Natural killer cell (primary cell): ENCODE results near the gene PRKCB. TPM values are rescaled to one million over a fixed set of nuclear protein-coding genes. Genes with fewer than 3 reads are reported as not detected.

Experiments
- ATAC-seq, 3 donors: fragments of 150-1000 bp in 2 of 3; fragments of 200-7000 bp in 1 of 3; cut with Tn5 transposase; 1 replicate in 1 of 3; 2 replicates in 2 of 3; pipeline ENCODE4 v1.10.0; 2021; ENCODE audit warnings: mild to moderate bottlenecking in 2 of 3, moderate library complexity in 2 of 3
- DNase-seq, 2 donors: peaks; one replicate each; pipeline versions ENCODE4 v3.0.0 to v3.0.0-alpha.2; 2013 to 2021; ENCODE audit warnings: mixed read lengths in 1 of 2
- H3K27ac ChIP-seq: one replicate; pipeline ENCODE4 v1.5.1; 2013; ENCODE audit warnings: mild to moderate bottlenecking, low read length
- H3K27me3 ChIP-seq: one replicate; pipeline ENCODE4 v1.6.1; 2013; ENCODE audit warnings: low read length; ENCODE audit not compliant: control insufficient read depth, insufficient read depth
- H3K36me3 ChIP-seq: one replicate; pipeline ENCODE4 v1.6.1; 2013; ENCODE audit warnings: low read length; ENCODE audit not compliant: control insufficient read depth, insufficient read depth
- H3K4me1 ChIP-seq: one replicate; pipeline ENCODE4 v1.6.1; 2013; ENCODE audit warnings: low read length; ENCODE audit not compliant: control insufficient read depth, insufficient read depth
- H3K4me3 ChIP-seq: one replicate; pipeline ENCODE4 v1.5.1; 2013; ENCODE audit warnings: low read length
- H3K9me3 ChIP-seq: one replicate; pipeline ENCODE4 v1.6.1; 2013; ENCODE audit warnings: low read length; ENCODE audit not compliant: control insufficient read depth, insufficient read depth
- H3K27ac Mint-ChIP-seq, 2 donors: one replicate each; pipeline ENCODE4 v1.8.0; 2022; ENCODE audit warnings: mild to moderate bottlenecking in 2 of 2, mixed read lengths in 2 of 2, moderate library complexity in 1 of 2
- H3K27me3 Mint-ChIP-seq, 2 donors: one replicate each; pipeline ENCODE4 v1.8.0; 2022; ENCODE audit warnings: low read depth in 2 of 2, mixed read lengths in 2 of 2
- H3K36me3 Mint-ChIP-seq: one replicate; pipeline ENCODE4 v1.8.0; 2022; ENCODE audit warnings: mixed read lengths
- H3K4me1 Mint-ChIP-seq, 2 donors: one replicate each; pipeline ENCODE4 v1.8.0; 2022; ENCODE audit warnings: mixed read lengths in 2 of 2
- H3K4me3 Mint-ChIP-seq: one replicate; pipeline ENCODE4 v1.8.0; 2022; ENCODE audit warnings: mild to moderate bottlenecking, moderate library complexity, mixed read lengths
- H3K9me3 Mint-ChIP-seq, 2 donors: one replicate each; pipeline ENCODE4 v1.8.0; 2022; ENCODE audit warnings: mixed read lengths in 2 of 2
- WGBS: methylation state at CpG from one replicate; pipeline ENCODE4 v1.1.7; 2013; ENCODE audit warnings: missing lambda C conversion rate; ENCODE audit not compliant: insufficient coverage; 5-methylcytosine and 5-hydroxymethylcytosine counted together
- intact Hi-C: fragments of 100-400 bp; cut with micrococcal nuclease; formaldehyde crosslinking; loops from one replicate; pipeline ENCODE4 v1.14.2; 2022
- total RNA-seq, 4 donors: library from RNA; stranded (reverse); fragments of 120-200 nt in 1 of 4; gene quantifications; one replicate each; pipeline versions ENCODE4 v1.2.3 to v1.2.4, GENCODE V29; 2013 to 2022
- TF ChIP-seq, protein P1 (sequence below): fragments of 200-600 bp; IDR thresholded peaks from one replicate; pipeline ENCODE4 v1.8.0; 2022; ENCODE audit warnings: antibody characterized with exemption

Gene PRKCB
- total RNA-seq, 3 donors from 2014 or later (not counting 1 experiment from before 2014, with no cell fraction given) = 182 to 222 (median 183) TPM

DNA sequence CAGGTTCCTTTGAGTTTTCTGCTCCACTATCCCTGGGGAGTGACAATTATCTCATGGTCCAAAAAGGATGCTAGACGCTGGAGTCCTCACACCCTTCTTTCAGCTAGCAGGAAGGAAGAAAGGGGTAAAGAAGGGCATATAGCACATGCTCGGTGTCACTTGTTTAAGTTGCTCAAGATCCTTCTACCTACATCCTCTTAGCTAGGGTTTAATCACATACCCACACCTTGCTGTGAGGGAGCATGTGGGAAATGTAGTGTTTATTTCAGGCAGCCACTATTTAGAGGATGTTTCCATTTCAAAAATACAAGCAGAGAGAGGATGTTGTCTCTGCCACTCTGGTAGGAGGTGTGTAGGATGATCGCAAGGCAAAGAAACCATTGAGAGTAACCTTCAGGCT, 4.5 kb downstream of the PRKCB start:
- ATAC-seq = no peak
- H3K9me3 Mint-ChIP-seq = no peaks in the 10 kb centered on the region
- H3K27ac Mint-ChIP-seq = peak overlapping the region; percentile 38 to 47
- no peak overlapping the region for H3K4me3 Mint-ChIP-seq
- no peak overlapping the region for H3K27ac ChIP-seq
- H3K27me3 ChIP-seq = no peaks in the 10 kb centered on the region
- H3K36me3 ChIP-seq = peaks cover 20% of the 10 kb centered on the region
- 56% methylated on average over 2 of the region's 3 CpGs for WGBS
- H3K4me1 Mint-ChIP-seq = peaks cover 56 to 69% of the 10 kb centered on the region in 2 donors
- TF ChIP-seq, protein P1, sequence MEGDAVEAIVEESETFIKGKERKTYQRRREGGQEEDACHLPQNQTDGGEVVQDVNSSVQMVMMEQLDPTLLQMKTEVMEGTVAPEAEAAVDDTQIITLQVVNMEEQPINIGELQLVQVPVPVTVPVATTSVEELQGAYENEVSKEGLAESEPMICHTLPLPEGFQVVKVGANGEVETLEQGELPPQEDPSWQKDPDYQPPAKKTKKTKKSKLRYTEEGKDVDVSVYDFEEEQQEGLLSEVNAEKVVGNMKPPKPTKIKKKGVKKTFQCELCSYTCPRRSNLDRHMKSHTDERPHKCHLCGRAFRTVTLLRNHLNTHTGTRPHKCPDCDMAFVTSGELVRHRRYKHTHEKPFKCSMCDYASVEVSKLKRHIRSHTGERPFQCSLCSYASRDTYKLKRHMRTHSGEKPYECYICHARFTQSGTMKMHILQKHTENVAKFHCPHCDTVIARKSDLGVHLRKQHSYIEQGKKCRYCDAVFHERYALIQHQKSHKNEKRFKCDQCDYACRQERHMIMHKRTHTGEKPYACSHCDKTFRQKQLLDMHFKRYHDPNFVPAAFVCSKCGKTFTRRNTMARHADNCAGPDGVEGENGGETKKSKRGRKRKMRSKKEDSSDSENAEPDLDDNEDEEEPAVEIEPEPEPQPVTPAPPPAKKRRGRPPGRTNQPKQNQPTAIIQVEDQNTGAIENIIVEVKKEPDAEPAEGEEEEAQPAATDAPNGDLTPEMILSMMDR = no peak
- H3K4me1 ChIP-seq = peaks cover 33% of the 10 kb centered on the region
- H3K36me3 Mint-ChIP-seq = no peaks in the 10 kb centered on the region
- H3K27me3 Mint-ChIP-seq = no peaks in the 10 kb centered on the region
- intact Hi-C loops = no loop called here
- DNase-seq = peak in 1 of 2 donors; percentile 25
- no peak overlapping the region for H3K4me3 ChIP-seq
- no peaks in the 10 kb centered on the region for H3K9me3 ChIP-seq

DNA sequence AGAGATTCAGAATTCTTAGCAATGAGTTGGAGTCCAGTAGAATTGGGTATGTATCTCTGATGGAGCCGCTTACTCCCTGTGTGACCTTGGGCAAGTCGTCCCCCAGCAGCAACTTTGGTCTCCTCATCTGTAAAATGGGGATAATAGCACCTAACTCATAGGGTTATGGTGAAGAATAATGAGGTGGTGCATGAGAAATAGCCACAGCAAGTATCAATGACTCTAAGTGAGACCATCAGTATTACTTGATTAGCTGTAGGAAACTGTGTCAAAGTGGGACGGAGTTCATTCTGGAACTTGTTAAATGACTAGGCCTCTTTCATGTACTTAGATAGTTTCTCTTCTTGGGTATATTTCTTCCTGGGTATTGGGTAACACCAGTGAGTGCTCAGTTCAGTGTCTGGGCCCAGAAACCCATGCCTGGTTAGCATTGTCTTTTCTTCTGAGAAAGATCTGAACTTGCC, 6.4 kb downstream of the PRKCB start:
- H3K27ac ChIP-seq = no peak overlapping the region
- H3K4me1 Mint-ChIP-seq = peaks cover 58 to 72% of the 10 kb centered on the region in 2 donors
- no peak overlapping the region for H3K4me3 Mint-ChIP-seq
- H3K36me3 Mint-ChIP-seq = no peaks in the 10 kb centered on the region
- peak; percentile 33 to 58 (median 36) for ATAC-seq
- no peak overlapping the region for H3K4me3 ChIP-seq
- H3K27me3 Mint-ChIP-seq = no peaks in the 10 kb centered on the region
- TF ChIP-seq, protein P1 = no peak
- no peaks in the 10 kb centered on the region for H3K9me3 Mint-ChIP-seq
- 89% methylated on average over 3 of the region's 3 CpGs for WGBS
- peaks cover 26% of the 10 kb centered on the region for H3K4me1 ChIP-seq
- H3K27me3 ChIP-seq = no peaks in the 10 kb centered on the region
- intact Hi-C loops = no loop called here
- H3K9me3 ChIP-seq = no peaks in the 10 kb centered on the region
- peak overlapping the region; percentile 49 to 71 for H3K27ac Mint-ChIP-seq
- H3K36me3 ChIP-seq = peaks cover 25% of the 10 kb centered on the region
- DNase-seq = no peak

GRCh38 chr16:23843143-23843542, 7.4 kb downstream of the PRKCB start:
- peaks cover 25% of the 10 kb centered on the region for H3K36me3 ChIP-seq
- no peak for ATAC-seq
- H3K27me3 ChIP-seq = no peaks in the 10 kb centered on the region
- Mint-ChIP-seq H3K4me1 (peaks cover 58 to 72% of the 10 kb centered on the region in 2 donors), H3K36me3 (no peaks in the 10 kb centered on the region), H3K27me3 (no peaks in the 10 kb centered on the region), H3K9me3 (no peaks in the 10 kb centered on the region), H3K27ac (peak overlapping the region; percentile 49 to 71), H3K4me3 (no peak overlapping the region)
- TF ChIP-seq, protein P1 = no peak
- no peak for DNase-seq
- no peak overlapping the region for H3K4me3 ChIP-seq
- intact Hi-C loops = no loop called here
- no peaks in the 10 kb centered on the region for H3K9me3 ChIP-seq
- H3K27ac ChIP-seq = no peak overlapping the region
- 65% methylated on average over 3 of the region's 4 CpGs for WGBS
- H3K4me1 ChIP-seq = peaks cover 25% of the 10 kb centered on the region

DNA sequence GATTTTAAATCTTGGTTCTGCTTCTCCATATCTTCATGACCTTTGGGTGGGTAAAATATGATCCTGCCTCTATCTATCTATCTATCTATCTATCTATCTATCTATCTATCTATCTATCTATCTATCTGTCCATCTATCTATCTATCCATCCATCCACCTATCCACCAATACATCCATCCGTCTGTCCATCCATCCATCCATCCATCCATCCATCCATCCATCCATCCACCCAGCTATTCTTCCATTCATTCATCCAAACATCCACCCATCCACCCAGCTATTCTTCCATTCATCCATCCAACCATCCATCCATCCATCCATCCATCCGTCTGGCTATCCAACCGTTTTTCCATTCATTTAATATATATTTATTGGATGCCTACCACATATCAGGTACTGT, 11.5 kb downstream of the PRKCB start:
- 58% methylated on average over 3 of the region's 3 CpGs for WGBS
- intact Hi-C loops = no loop called here
- no peaks in the 10 kb centered on the region for H3K27me3 ChIP-seq
- H3K4me1 Mint-ChIP-seq = peaks cover 70 to 83% of the 10 kb centered on the region in 2 donors
- no peak for ATAC-seq
- H3K27me3 Mint-ChIP-seq = no peaks in the 10 kb centered on the region
- DNase-seq = no peak
- H3K4me3 ChIP-seq = no peak overlapping the region
- H3K27ac ChIP-seq = peak overlapping the region; percentile 14
- H3K9me3 ChIP-seq = no peaks in the 10 kb centered on the region
- no peaks in the 10 kb centered on the region for H3K36me3 Mint-ChIP-seq
- peaks cover 25% of the 10 kb centered on the region for H3K4me1 ChIP-seq
- H3K9me3 Mint-ChIP-seq = no peaks in the 10 kb centered on the region
- TF ChIP-seq, protein P1 = no peak
- H3K27ac Mint-ChIP-seq = peak overlapping the region; percentile 81
- H3K36me3 ChIP-seq = peaks cover 12% of the 10 kb centered on the region
- peak overlapping the region; percentile 92 for H3K4me3 Mint-ChIP-seq
